Type B pancreatic cell (in vitro differentiated cells): ENCODE measurements around the gene APLP2. TPM values are rescaled to one million over a fixed set of nuclear protein-coding genes. Genes with fewer than 3 reads are reported as not detected.

Experiments used
- DNase-seq: peaks from one replicate; pipeline ENCODE4 v3.0.0; 2021; ENCODE audit warnings: mixed read lengths; ENCODE audit not compliant: unreplicated experiment; ENCODE audit errors: extremely low spot score
- H3K27ac Mint-ChIP-seq: 2 replicates; pipeline ENCODE4 v1.8.0; 2021; ENCODE audit warnings: mild to moderate bottlenecking, mixed read lengths
- H3K27me3 Mint-ChIP-seq: 2 replicates; pipeline ENCODE4 v1.8.0; 2021; ENCODE audit warnings: mixed read lengths
- H3K36me3 Mint-ChIP-seq: 2 replicates; pipeline ENCODE4 v1.8.0; 2021; ENCODE audit warnings: mixed read lengths
- H3K4me1 Mint-ChIP-seq: one replicate; pipeline ENCODE4 v1.8.0; 2021; ENCODE audit warnings: mixed read lengths; ENCODE audit not compliant: unreplicated experiment
- H3K4me3 Mint-ChIP-seq: 2 replicates; pipeline ENCODE4 v1.8.0; 2021; ENCODE audit warnings: mild to moderate bottlenecking, mixed read lengths
- H3K9me3 Mint-ChIP-seq: 2 replicates; pipeline ENCODE4 v1.8.0; 2021; ENCODE audit warnings: mixed read lengths
- CTCF ChIP-seq: fragments of 200-600 bp; sonication (generic); conservative IDR thresholded peaks from 2 replicates; pipeline ENCODE4 v1.5.0; 2021; ENCODE audit warnings: antibody characterized with exemption, mild to moderate bottlenecking
- total RNA-seq: library from RNA; stranded (reverse); gene quantifications from 2 replicates; pipeline ENCODE4 v1.2.1, GENCODE V29; 2021; ENCODE audit warnings: low replicate concordance

Gene APLP2
- total RNA-seq, 1 donor from 2014 or later, result 207 TPM

GRCh38 chr11:130145975-130146776 is 76.5 kb downstream of the APLP2 start:
- Mint-ChIP-seq H3K36me3 (peaks cover 8% of the 10 kb centered on the region), H3K9me3 (no peaks in the 10 kb centered on the region), H3K4me1 (peaks cover 29% of the 10 kb centered on the region), H3K4me3 (peak overlapping the region; percentile 60), H3K27ac (peak overlapping the region; percentile 94), H3K27me3 (no peaks in the 10 kb centered on the region)
- DNase-seq, result no peak
- no peak for TF ChIP-seq CTCF

- DNase-seq, result no peak
- Mint-ChIP-seq H3K27me3 (no peaks in the 10 kb centered on the region), H3K4me3 (peak overlapping the region; percentile 60), H3K27ac (peak overlapping the region; percentile 94), H3K36me3 (peaks cover 8% of the 10 kb centered on the region), H3K9me3 (no peaks in the 10 kb centered on the region), H3K4me1 (peaks cover 29% of the 10 kb centered on the region)
- no peak for TF ChIP-seq CTCF
Observed at GRCh38 chr11:130146796-130147195, 77.1 kb downstream of the APLP2 start.

GRCh38 chr11:130148796-130149326 is 79.2 kb downstream of the APLP2 start:
- Mint-ChIP-seq H3K27ac (peak overlapping the region; percentile 6), H3K9me3 (no peaks in the 10 kb centered on the region), H3K4me3 (no peak overlapping the region), H3K4me1 (peaks cover 28% of the 10 kb centered on the region), H3K36me3 (peaks cover 8% of the 10 kb centered on the region), H3K27me3 (no peaks in the 10 kb centered on the region)
- no peak for DNase-seq
- no peak for TF ChIP-seq CTCF

GRCh38 chr11:130150790-130151189 is 81.1 kb downstream of the APLP2 start:
- Mint-ChIP-seq H3K9me3 (no peaks in the 10 kb centered on the region), H3K27me3 (no peaks in the 10 kb centered on the region), H3K4me3 (no peak overlapping the region), H3K36me3 (no peaks in the 10 kb centered on the region), H3K27ac (no peak overlapping the region), H3K4me1 (peaks cover 11% of the 10 kb centered on the region)
- TF ChIP-seq CTCF, result no peak
- DNase-seq, result no peak

GRCh38 chr11:130151196-130151595 is 81.5 kb downstream of the APLP2 start:
- peaks cover 9% of the 10 kb centered on the region for H3K4me1 Mint-ChIP-seq
- no peaks in the 10 kb centered on the region for H3K9me3 Mint-ChIP-seq
- no peaks in the 10 kb centered on the region for H3K36me3 Mint-ChIP-seq
- DNase-seq, result no peak
- no peaks in the 10 kb centered on the region for H3K27me3 Mint-ChIP-seq
- no peak overlapping the region for H3K4me3 Mint-ChIP-seq
- no peak overlapping the region for H3K27ac Mint-ChIP-seq
- no peak for TF ChIP-seq CTCF
